Measurements from ENCODE around the gene TIMM29.

TIMM29 gene

DNA sequence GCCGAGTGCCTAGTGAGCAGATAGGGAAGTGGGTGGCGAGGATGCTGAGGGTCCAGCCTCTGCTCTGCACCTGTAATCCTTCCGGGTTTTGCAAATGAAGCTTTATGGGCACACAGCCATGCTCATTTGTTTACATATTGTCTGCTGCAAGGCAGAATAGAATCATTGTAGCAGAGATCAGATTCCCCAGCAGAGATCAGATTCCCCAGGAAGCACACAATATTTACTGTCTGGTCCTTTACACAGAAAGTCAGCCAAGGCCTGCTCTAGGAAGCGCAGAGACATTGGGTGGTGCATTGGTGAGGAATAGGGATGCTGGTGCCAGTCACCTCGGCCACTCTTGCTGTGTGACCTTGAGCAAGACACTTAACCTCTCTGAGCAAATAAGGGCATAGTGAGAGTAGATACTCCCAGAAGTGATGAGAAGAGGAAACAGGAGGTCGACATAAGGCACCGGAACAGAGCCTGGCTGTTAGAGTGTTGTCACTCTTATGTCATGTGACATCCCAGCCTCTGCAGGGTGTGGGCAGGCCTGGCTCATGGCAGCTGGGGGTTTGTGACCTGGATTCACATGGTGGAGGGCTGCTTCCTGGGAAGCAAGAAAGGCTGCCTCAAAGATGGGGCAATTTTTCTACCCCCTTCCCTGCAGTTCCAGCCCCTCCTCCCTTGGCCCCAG lies 31.6 kb upstream of the TIMM29 start:
- DNase-seq (ENCODE audit: low read depth), result no peak
- H3K4me3 ChIP-seq (ENCODE audit: low read depth, low read length), result no peak overlapping the region
- TF ChIP-seq, protein P1, sequence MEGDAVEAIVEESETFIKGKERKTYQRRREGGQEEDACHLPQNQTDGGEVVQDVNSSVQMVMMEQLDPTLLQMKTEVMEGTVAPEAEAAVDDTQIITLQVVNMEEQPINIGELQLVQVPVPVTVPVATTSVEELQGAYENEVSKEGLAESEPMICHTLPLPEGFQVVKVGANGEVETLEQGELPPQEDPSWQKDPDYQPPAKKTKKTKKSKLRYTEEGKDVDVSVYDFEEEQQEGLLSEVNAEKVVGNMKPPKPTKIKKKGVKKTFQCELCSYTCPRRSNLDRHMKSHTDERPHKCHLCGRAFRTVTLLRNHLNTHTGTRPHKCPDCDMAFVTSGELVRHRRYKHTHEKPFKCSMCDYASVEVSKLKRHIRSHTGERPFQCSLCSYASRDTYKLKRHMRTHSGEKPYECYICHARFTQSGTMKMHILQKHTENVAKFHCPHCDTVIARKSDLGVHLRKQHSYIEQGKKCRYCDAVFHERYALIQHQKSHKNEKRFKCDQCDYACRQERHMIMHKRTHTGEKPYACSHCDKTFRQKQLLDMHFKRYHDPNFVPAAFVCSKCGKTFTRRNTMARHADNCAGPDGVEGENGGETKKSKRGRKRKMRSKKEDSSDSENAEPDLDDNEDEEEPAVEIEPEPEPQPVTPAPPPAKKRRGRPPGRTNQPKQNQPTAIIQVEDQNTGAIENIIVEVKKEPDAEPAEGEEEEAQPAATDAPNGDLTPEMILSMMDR (IDR thresholded peaks at IDR 0.05; ENCODE audit: insufficient read depth, low read depth, low read length, missing control alignments), result no peak

DNA sequence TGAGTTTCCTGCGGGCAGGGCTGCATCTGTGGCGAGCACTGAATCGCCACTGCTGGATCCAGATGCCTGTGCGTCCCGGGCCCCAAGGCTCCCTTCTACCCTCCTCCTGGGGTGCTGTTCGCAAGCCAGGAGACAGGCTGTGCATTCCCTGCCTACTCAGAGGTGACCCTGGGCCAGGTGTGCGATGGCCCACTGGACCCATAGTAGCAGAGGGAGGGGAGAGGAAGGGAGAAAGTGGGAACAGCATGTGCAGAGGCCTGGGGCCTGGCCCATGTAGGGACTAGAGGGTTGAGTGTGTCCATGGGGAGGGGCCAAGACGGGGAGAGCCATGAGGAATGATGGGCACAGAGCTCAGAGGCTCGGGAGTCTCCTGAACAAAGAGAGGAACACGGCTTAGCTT lies 30.0 kb upstream of the TIMM29 start:
- DNase-seq (ENCODE audit: low read depth), result no peak
- no peak overlapping the region for H3K4me3 ChIP-seq (ENCODE audit: low read depth, low read length)
- TF ChIP-seq, protein P1 (IDR thresholded peaks at IDR 0.05; ENCODE audit: insufficient read depth, low read depth, low read length, missing control alignments), result no peak

DNA sequence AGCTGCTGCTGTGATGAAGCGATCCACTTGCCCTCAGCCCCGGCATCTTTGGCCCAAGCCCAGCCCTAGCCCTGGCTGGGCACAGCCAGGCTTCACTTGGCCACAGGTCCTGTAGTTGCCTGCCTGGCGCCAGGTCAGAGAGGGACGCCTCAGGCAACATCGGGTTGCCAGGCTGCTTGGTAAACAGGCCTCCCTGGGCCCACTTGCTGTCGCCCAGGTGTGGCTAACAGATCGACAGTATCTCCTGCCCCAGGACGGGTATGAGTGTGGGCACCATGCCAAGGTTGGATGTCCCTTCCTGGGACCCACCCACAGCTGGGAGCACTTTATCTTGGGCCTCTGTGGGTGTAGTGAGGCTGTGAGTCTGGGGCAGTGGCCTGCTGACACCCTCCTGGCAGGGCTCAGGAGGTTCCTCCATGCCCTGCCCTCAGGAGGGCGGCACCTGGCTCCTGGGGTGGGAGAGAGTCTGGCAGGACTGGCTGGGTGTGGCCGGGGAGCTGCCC lies 29.4 kb upstream of the TIMM29 start:
- H3K4me3 ChIP-seq (ENCODE audit: low read depth, low read length), result no peak overlapping the region
- no peak for DNase-seq (ENCODE audit: low read depth)
- TF ChIP-seq, protein P1 (IDR thresholded peaks at IDR 0.05; ENCODE audit: insufficient read depth, low read depth, low read length, missing control alignments), result no peak

DNA sequence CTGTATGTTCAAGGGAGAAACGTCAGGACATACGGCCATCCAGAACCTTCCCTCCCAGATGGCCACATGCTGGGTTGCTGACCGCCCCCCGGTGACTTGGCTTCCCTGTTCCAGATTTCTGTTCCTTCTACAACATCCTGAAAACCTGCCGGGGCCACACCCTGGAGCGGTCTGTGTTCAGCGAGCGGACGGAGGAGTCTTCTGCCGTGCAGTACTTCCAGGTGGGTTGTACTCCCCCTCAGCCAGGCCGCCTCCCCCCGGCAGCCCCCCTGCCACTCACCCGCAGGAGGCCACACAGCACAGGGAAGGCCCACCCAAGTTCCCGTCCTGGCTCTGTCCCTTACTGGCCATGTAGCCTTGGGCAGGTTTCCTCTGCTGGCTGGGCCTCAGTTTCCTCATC lies 20.7 kb upstream of the TIMM29 start:
- no peak for DNase-seq (ENCODE audit: low read depth)
- no peak overlapping the region for H3K4me3 ChIP-seq (ENCODE audit: low read depth, low read length)
- TF ChIP-seq, protein P1 (IDR thresholded peaks at IDR 0.05; ENCODE audit: insufficient read depth, low read depth, low read length, missing control alignments), result no peak

DNA sequence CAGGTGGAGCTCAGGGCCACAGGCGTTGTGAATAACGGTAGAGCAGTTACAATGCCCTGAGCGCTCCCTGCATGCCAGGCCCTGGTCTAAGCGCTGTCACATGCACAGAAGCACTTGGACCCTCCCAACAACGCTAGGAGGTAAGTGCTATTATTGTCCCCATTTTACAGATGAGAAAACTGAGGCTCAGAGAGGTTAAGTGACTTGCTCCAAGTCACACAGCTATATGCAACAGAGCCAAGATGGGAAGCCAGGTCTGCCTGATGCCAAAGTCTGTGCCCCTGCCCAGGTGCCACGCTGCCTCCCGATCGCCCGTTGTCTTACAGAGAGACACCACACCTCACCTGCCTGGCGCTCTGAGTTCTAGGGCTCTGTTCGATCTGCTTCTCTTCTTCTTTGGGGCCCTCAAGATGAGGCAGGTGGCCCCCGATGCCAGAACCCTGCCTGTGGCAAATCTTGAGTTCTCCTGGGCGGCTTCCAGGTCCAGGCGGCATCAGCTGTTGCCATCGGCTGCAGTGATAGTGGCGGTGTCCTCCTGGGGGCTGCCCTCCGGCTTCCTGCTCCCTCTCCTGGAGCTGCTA lies 20.1 kb upstream of the TIMM29 start:
- no peak for DNase-seq (ENCODE audit: low read depth)

DNA sequence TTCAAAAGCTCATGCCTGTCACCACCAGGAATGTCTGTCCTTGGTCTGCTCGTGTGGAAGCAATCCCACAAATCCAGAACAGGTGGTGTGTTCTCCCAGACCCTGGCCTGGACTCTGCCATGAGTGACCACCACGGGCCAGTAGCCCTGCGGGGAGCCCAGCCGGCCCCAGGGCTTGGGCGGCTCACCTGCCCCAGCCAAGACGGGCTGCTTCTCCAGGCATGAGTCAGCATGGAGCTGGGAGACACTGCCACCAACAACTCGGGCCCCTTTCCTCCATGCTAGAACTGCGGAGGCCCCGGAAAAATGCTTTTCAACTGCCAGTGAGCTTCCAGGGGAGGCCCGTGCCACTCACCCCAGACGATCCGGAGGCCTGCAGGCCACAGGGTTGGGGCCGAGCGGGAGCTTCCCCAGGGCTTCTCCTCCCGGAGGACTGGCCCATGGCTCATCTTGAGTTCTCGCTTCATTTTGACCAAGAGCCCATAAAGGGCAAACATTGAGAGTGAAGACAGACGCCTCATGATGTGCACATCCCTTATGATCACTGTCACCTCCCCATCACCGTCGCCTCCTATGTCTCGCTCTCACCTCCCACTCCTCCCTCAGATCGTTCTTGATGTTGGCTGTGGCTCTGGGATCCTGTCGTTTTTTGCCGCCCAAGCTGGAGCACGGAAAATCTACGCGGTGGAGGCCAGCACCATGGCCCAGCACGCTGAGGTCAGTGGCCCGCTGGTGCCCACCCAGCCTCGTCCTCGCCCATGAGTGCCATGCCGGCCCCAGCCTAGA lies 16.8 kb upstream of the TIMM29 start:
- H3K4me3 ChIP-seq (ENCODE audit: low read depth, low read length), result no peak overlapping the region
- TF ChIP-seq, protein P1 (IDR thresholded peaks at IDR 0.05; ENCODE audit: insufficient read depth, low read depth, low read length, missing control alignments), result no peak
- no peak for DNase-seq (ENCODE audit: low read depth)

More for the DNA sequence above, 20.1 kb upstream of the TIMM29 start:
- TF ChIP-seq, protein P1 (IDR thresholded peaks at IDR 0.05; ENCODE audit: insufficient read depth, low read depth, low read length, missing control alignments), result no peak
- H3K4me3 ChIP-seq (ENCODE audit: low read depth, low read length), result no peak overlapping the region
